ENCODE measurements around the gene GNE. TPM values are rescaled to one million over a fixed set of nuclear protein-coding genes. Genes with fewer than 3 reads are reported as not detected.

The GNE gene
- polyA plus RNA-seq, 1 donor (not counting 4 experiments of a cell fraction or from before 2014, with no cell fraction given) = 10.1 TPM

GRCh38 chr9:36165826-36166167 lies 92.5 kb downstream of the GNE start:
- FAIRE-seq (no peak), DNase-seq (ENCODE audit: low read depth, low spot score) (no peak)
- Histone ChIP-seq H2AFZ (ENCODE audit: control insufficient read depth, low read length) (peak overlapping the region; percentile 33), H3K79me2 (ENCODE audit: control insufficient read depth, insufficient read depth, low read length) (no peaks in the 10 kb centered on the region), H3K27ac (ENCODE audit: control insufficient read depth, insufficient read depth, low read length) (no peak overlapping the region), H4K20me1 (ENCODE audit: control insufficient read depth, extremely low read depth, insufficient read depth, low read length) (no peaks in the 10 kb centered on the region), H3K9me1 (ENCODE audit: control insufficient read depth, extremely low read depth, insufficient read depth, low read length) (no peaks in the 10 kb centered on the region), H3K9ac (ENCODE audit: control insufficient read depth, extremely low read depth, insufficient read depth, low read length) (no peak overlapping the region), H3K4me3 (ENCODE audit: control insufficient read depth in 2 of 3, extremely low read depth in 1 of 3, insufficient read depth in 2 of 3, low read depth in 1 of 3, low read length in 3 of 3) (peak overlapping the region in 1 of 3 experiments; percentile 13), H3K36me3 (ENCODE audit: control insufficient read depth in 2 of 2, extremely low read depth in 1 of 2, insufficient read depth in 2 of 2, low read length in 2 of 2) (no peaks in the 10 kb centered on the region), H3K4me1 (ENCODE audit: control insufficient read depth, extremely low read depth, insufficient read depth, low read length) (peaks cover 10% of the 10 kb centered on the region), H3K27me3 (ENCODE audit: control insufficient read depth, extremely low read depth, insufficient read depth, low read length) (peaks cover 8% of the 10 kb centered on the region), H3K4me2 (ENCODE audit: control insufficient read depth, extremely low read depth, insufficient read depth, low read depth, low read length) (peak overlapping the region; percentile 82), H3K9me3 (ENCODE audit: control insufficient read depth, low read depth, low read length) (no peaks in the 10 kb centered on the region)
- TF ChIP-seq, protein P1, sequence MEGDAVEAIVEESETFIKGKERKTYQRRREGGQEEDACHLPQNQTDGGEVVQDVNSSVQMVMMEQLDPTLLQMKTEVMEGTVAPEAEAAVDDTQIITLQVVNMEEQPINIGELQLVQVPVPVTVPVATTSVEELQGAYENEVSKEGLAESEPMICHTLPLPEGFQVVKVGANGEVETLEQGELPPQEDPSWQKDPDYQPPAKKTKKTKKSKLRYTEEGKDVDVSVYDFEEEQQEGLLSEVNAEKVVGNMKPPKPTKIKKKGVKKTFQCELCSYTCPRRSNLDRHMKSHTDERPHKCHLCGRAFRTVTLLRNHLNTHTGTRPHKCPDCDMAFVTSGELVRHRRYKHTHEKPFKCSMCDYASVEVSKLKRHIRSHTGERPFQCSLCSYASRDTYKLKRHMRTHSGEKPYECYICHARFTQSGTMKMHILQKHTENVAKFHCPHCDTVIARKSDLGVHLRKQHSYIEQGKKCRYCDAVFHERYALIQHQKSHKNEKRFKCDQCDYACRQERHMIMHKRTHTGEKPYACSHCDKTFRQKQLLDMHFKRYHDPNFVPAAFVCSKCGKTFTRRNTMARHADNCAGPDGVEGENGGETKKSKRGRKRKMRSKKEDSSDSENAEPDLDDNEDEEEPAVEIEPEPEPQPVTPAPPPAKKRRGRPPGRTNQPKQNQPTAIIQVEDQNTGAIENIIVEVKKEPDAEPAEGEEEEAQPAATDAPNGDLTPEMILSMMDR (optimal IDR thresholded peaks at IDR 0.05 in 1 of 3, IDR thresholded peaks at IDR 0.05 in 1 of 3, conservative IDR thresholded peaks at IDR 0.05 in 1 of 3; ENCODE audit: extremely low read depth in 1 of 3, insufficient read depth in 2 of 3, low read length in 3 of 3) = no peak
- no peak for TF ChIP-seq EZH2 (IDR thresholded peaks at IDR 0.05; ENCODE audit: low read length)
- dilution Hi-C loops (cut with MboI; ENCODE audit: extremely low pct_ligation_motif_present, low sequenced_read_pairs) = no loop called here

DNA sequence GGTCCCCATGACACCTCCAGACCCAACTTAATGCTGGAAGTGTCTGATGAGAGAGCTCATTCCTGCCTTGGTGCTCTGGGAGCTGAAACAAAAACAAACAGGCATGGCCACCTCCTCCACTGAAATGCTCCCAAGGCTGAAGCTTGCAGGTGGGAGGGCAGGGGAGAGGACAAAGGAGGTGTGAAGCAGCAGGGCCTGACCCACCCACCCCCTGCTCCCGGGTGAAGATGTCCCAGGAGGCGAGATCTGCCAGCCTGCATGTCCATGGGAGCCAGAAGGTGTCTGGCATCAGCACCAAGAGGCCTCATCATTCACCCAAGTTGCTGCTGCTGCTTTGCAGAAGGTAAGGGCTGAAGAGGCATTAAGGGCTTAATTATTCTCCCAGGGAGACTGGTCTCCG lies 93.3 kb downstream of the GNE start:
- Histone ChIP-seq H3K9me3 (ENCODE audit: control insufficient read depth, low read depth, low read length) (no peaks in the 10 kb centered on the region), H3K4me2 (ENCODE audit: control insufficient read depth, extremely low read depth, insufficient read depth, low read depth, low read length) (no peak overlapping the region), H3K79me2 (ENCODE audit: control insufficient read depth, insufficient read depth, low read length) (no peaks in the 10 kb centered on the region), H3K4me3 (ENCODE audit: control insufficient read depth in 2 of 3, extremely low read depth in 1 of 3, insufficient read depth in 2 of 3, low read depth in 1 of 3, low read length in 3 of 3) (no peak overlapping the region), H3K27me3 (ENCODE audit: control insufficient read depth, extremely low read depth, insufficient read depth, low read length) (peaks cover 8% of the 10 kb centered on the region), H3K4me1 (ENCODE audit: control insufficient read depth, extremely low read depth, insufficient read depth, low read length) (peaks cover 10% of the 10 kb centered on the region), H3K27ac (ENCODE audit: control insufficient read depth, insufficient read depth, low read length) (no peak overlapping the region), H3K9me1 (ENCODE audit: control insufficient read depth, extremely low read depth, insufficient read depth, low read length) (no peaks in the 10 kb centered on the region), H2AFZ (ENCODE audit: control insufficient read depth, low read length) (no peak overlapping the region), H3K36me3 (ENCODE audit: control insufficient read depth in 2 of 2, extremely low read depth in 1 of 2, insufficient read depth in 2 of 2, low read length in 2 of 2) (no peaks in the 10 kb centered on the region), H4K20me1 (ENCODE audit: control insufficient read depth, extremely low read depth, insufficient read depth, low read length) (no peaks in the 10 kb centered on the region), H3K9ac (ENCODE audit: control insufficient read depth, extremely low read depth, insufficient read depth, low read length) (no peak overlapping the region)
- FAIRE-seq (no peak), DNase-seq (ENCODE audit: low read depth, low spot score) (no peak)
- dilution Hi-C loops (cut with MboI; ENCODE audit: extremely low pct_ligation_motif_present, low sequenced_read_pairs) = no loop called here
- TF ChIP-seq, protein P1 (optimal IDR thresholded peaks at IDR 0.05 in 1 of 3, IDR thresholded peaks at IDR 0.05 in 1 of 3, conservative IDR thresholded peaks at IDR 0.05 in 1 of 3; ENCODE audit: extremely low read depth in 1 of 3, insufficient read depth in 2 of 3, low read length in 3 of 3) = no peak
- no peak for TF ChIP-seq EZH2 (IDR thresholded peaks at IDR 0.05; ENCODE audit: low read length)

Small RNA genes lying within 50 kb of the gene (small RNA-seq; reads per million reads assigned to genes)
- gene RNU4-53P (ENCODE audit: insufficient read length in 3 of 3, low read depth in 3 of 3, low replicate concordance in 1 of 3) = 0 reads per million in 3 experiments

Other genes with a start within 250 kb of the GNE start
- 3.3 to 4.6 TPM (median 4.0 TPM) in 3 replicates for gene RECK, start 221.5 kb downstream of the GNE start, polyA plus RNA-seq
- gene GLIPR2, start 121.7 kb downstream of the GNE start, polyA plus RNA-seq = 3.7 to 6.1 TPM (median 4.1 TPM) in 3 replicates
- 0.10 TPM in 1 of 3 replicates, not detected in the others for gene CCIN, start 89.1 kb downstream of the GNE start, polyA plus RNA-seq
- gene CLTA, start 67.5 kb downstream of the GNE start, polyA plus RNA-seq = 231 to 325 TPM (median 290 TPM) in 3 replicates
- 11.2 to 13.4 TPM (median 12.5 TPM) in 3 replicates for gene RNF38, start 141.8 kb upstream of the GNE start, polyA plus RNA-seq